WI38 (cell line): Measurements from ENCODE around the gene DRAM1.

ENCODE experiments used
- H3K4me3 ChIP-seq: 2 replicates; pipeline ENCODE4 v1.5.1; 2011; ENCODE audit warnings: low read depth, mild to moderate bottlenecking, control low read depth, low read length
- CTCF ChIP-seq: IDR thresholded peaks from 2 replicates; pipeline ENCODE4 v1.5.1; 2012; ENCODE audit warnings: low read depth, mild to moderate bottlenecking, control low read depth, low read length

The DRAM1 gene

DNA sequence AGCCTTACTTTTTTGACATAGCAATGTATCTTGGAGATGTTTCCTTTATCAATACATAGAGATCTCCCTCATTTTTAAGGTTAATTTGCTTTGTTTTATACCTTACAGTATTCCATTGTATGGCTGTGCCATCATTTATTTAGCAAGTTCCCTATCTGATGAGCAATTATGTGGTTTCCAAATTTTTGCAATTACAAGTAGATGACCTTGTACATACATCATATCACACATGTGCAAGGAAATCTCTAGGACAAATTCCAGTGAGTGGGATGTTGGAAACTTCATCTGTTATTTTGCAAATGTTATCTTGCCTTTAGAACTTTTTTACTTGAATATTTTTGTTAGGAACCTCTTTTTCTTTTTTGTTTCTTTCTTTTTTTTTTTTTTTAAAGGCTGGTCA, 49.7 kb downstream of the DRAM1 start:
- no peak for TF ChIP-seq CTCF
- no peak overlapping the region for H3K4me3 ChIP-seq

- H3K4me3 ChIP-seq = no peak overlapping the region
- no peak for TF ChIP-seq CTCF
Measured at GRCh38 chr12:101927999-101928398, 50.6 kb downstream of the DRAM1 start.

GRCh38 chr12:101928556-101928955, 51.2 kb downstream of the DRAM1 start:
- no peak overlapping the region for H3K4me3 ChIP-seq
- no peak for TF ChIP-seq CTCF

- no peak for TF ChIP-seq CTCF
- no peak overlapping the region for H3K4me3 ChIP-seq
Measured at GRCh38 chr12:101929365-101930041, 52.1 kb downstream of the DRAM1 start.

GRCh38 chr12:101931498-101932326, 54.3 kb downstream of the DRAM1 start:
- H3K4me3 ChIP-seq = no peak overlapping the region
- TF ChIP-seq CTCF = no peak

DNA sequence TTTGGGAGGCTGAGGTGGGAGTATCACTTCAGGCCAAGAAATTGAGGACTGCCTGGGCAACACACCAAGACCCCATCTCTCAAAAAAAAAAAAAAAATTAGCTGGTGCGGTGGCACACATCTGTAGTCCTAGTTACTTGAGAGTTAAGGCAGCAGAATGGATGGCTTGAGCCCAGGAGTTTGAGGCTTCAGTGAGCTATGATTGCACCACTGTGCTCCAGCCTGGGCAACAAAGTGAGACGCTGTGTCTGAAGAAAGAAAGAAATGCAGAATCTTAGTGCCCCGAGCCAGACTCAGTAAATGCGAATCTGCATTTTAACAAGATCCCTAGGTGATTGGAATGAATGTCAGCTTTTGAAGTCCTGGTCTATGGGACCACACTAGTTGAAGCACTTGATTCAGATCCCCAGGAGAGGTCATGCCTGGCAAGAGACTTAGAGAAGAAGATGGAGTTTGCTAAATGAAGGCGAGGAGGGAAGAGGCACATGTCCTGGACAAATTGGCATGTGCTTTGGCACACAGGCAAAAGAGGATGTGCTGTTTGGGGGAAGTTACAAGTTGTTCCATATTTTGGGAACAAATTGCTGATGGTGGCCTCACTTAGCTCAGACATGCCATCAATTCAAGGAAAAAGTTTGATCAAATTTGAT, 56.6 kb downstream of the DRAM1 start:
- TF ChIP-seq CTCF = no peak
- H3K4me3 ChIP-seq = no peak overlapping the region
